Measurements from ENCODE around the gene PTK7. TPM values are rescaled to one million over a fixed set of nuclear protein-coding genes. Genes with fewer than 3 reads are reported as not detected.

PTK7 gene
- total and polyA plus RNA-seq, 3 donors from 2014 or later = 58.8 to 68.7 (median 60.8) TPM

DNA sequence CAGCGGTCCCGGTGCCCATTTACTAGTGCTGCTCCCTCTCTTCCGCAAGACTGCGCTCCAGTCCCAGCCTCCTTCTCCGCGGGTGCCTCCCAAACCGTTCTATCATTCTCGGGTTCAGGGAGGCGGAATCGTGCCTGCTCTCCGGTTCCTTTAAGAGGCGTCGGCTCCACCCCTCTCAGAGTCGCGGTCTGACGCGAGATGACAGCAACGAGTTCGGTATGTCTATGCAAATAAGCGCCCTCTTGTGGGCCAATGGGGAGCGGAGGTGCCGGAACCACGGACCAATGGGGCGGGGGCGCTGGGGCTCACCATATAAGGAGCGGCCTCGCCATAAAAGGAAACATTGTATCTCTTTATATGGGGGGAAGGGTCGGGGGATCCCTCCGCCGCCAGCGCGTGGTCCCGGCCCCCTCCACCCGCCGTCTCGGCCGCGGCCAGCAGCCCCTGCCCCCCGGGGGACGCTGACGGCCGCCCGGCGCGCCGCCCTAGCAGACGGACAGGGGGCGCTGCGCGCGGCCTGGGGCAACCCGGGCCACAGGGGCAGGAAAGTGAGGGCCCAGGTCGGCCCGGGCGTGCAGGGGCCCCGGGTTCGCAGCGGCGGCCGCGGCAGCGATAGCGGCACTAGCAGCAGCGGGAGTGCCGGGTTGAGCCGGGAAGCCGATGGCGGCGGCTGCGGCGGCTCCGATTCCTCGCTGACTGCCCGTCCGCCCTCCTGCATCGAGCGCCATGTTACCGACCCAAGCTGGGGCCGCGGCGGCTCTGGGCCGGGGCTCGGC, 95.0 kb downstream of the PTK7 start, which contains the start of gene SRF:
SRF (plus strand) TSS at position 339 of the 776 bp plus-strand sequence; CDS start at position 727, 388 bp downstream.
- no peaks in the 10 kb centered on the region for H3K9me3 ChIP-seq
- intact Hi-C loops (cut with DNase I; ENCODE audit: low total_unique reads) = no loop called here

DNA sequence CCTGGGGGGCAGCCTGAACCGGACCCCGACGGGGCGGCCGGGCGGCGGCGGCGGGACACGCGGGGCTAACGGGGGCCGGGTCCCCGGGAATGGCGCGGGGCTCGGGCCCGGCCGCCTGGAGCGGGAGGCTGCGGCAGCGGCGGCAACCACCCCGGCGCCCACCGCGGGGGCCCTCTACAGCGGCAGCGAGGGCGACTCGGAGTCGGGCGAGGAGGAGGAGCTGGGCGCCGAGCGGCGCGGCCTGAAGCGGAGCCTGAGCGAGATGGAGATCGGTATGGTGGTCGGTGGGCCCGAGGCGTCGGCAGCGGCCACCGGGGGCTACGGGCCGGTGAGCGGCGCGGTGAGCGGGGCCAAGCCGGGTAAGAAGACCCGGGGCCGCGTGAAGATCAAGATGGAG, 95.6 kb downstream of the PTK7 start:
- Histone ChIP-seq H3K27ac (peak overlapping the region; percentile 93 to 99), H3K9me3 (no peaks in the 10 kb centered on the region), H3K36me3 (ENCODE audit: low read depth, missing control alignments) (no peaks in the 10 kb centered on the region), H3K4me1 (peaks cover 18% of the 10 kb centered on the region), H3K4me3 (peak overlapping the region; percentile 90 to 94), H3K27me3 (no peaks in the 10 kb centered on the region)
- DNase-seq = no peak
- WGBS, 2 donors = 1% methylated on average over 32 to 54 of the region's 57 CpGs
- intact Hi-C loops (cut with DNase I; ENCODE audit: low total_unique reads) = no loop called here
- TF ChIP-seq POLR2A (IDR thresholded peaks at IDR 0.05) = no peak
- TF ChIP-seq, protein P1, sequence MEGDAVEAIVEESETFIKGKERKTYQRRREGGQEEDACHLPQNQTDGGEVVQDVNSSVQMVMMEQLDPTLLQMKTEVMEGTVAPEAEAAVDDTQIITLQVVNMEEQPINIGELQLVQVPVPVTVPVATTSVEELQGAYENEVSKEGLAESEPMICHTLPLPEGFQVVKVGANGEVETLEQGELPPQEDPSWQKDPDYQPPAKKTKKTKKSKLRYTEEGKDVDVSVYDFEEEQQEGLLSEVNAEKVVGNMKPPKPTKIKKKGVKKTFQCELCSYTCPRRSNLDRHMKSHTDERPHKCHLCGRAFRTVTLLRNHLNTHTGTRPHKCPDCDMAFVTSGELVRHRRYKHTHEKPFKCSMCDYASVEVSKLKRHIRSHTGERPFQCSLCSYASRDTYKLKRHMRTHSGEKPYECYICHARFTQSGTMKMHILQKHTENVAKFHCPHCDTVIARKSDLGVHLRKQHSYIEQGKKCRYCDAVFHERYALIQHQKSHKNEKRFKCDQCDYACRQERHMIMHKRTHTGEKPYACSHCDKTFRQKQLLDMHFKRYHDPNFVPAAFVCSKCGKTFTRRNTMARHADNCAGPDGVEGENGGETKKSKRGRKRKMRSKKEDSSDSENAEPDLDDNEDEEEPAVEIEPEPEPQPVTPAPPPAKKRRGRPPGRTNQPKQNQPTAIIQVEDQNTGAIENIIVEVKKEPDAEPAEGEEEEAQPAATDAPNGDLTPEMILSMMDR (IDR thresholded peaks at IDR 0.05) = no peak

More for the DNA sequence above, 95.0 kb downstream of the PTK7 start, which contains the start of gene SRF:
- Histone ChIP-seq H3K4me3 (peak within 1 kb of the TSS; percentile 90 to 94), H3K36me3 (ENCODE audit: low read depth, missing control alignments) (no peaks in the 10 kb centered on the region), H3K27me3 (no peaks in the 10 kb centered on the region), H3K4me1 (peaks cover 18% of the 10 kb centered on the region), H3K27ac (peak within 1 kb of the TSS; percentile 93 to 99)
- peak; percentile 100 for DNase-seq
- TF ChIP-seq POLR2A (IDR thresholded peaks at IDR 0.05) = peak; percentile 48
- TF ChIP-seq, protein P1 (IDR thresholded peaks at IDR 0.05) = peak; percentile 40 to 76 (median 68)
- WGBS, 2 donors = 1% methylated on average over 13 to 63 of the region's 83 CpGs

DNA sequence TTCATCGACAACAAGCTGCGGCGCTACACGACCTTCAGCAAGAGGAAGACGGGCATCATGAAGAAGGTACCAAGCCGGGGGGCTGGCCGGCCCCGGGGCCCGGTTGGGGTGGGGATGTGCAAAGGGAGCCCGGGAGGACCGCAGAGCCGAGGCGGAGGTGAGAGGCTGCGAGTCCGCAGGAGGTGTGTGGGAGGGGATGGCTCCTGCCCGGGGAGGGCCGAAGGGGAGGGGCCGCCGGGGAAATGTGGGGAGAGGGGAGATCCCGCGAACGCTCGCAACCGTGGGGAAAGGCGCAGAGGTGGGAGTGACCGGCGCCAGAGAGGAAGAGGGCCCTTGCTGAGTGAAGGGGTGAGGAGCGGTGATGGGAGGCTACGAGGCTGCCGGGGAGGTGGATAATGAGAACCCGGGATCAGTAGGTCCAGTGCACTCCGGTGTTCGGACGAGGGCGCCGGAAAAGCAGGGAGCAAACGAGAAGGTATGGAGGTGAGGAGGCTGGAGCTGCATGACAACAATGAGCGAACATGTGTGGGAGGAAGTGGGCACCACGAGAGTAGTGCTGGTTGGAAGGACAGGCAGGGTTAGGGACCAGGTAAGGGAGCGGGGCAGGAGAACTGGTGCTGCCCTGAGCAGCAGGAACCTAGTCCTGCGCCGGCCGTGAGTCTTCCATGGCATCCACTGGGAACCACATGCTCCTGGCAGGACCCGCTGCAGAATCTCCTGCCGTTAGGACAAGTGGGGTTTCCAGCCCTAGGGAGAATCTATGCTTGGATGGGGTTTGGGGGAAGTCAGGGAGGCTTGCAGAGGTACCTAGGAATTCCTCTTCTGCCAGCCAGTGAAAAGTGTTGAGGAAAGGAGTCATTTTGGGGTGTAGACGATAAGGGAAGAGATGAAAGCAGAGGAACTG, 96.2 kb downstream of the PTK7 start:
- Histone ChIP-seq H3K4me3 (peak overlapping the region; percentile 90 to 94), H3K9me3 (no peaks in the 10 kb centered on the region), H3K36me3 (ENCODE audit: low read depth, missing control alignments) (no peaks in the 10 kb centered on the region), H3K4me1 (peaks cover 18% of the 10 kb centered on the region), H3K27me3 (no peaks in the 10 kb centered on the region), H3K27ac (peak overlapping the region; percentile 93 to 99)
- WGBS, 2 donors = 1 to 2% methylated on average over 46 of the region's 46 CpGs
- no peak for TF ChIP-seq POLR2A (IDR thresholded peaks at IDR 0.05)
- TF ChIP-seq, protein P1 (IDR thresholded peaks at IDR 0.05) = no peak
- intact Hi-C loops (cut with DNase I; ENCODE audit: low total_unique reads) = no loop called here
- peak; percentile 62 for DNase-seq

DNA sequence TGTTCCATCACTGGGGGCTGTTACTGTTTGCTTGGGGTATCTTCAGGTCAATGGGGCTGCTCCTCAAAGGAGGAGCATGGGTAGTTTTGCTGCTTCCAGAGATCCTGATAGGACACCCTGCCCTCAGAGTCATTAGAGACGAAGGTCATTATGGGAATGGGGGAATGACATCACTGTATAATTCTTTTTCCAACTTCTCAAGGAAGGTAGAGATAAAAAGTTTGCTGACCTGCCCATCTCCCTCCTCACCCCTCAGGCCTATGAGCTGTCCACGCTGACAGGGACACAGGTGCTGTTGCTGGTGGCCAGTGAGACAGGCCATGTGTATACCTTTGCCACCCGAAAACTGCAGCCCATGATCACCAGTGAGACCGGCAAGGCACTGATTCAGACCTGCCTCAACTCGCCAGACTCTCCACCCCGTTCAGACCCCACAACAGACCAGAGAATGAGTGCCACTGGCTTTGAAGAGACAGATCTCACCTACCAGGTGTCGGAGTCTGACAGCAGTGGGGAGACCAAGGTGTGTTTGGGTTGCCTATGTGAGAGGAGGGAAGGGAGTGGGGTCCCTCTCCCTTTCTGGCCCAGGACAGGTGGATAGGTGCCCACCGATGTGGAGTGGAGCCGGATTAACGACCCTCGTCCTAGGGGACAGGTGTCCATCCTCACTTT, 97.6 kb downstream of the PTK7 start:
- Histone ChIP-seq H3K9me3 (no peaks in the 10 kb centered on the region), H3K4me1 (peaks cover 18% of the 10 kb centered on the region), H3K27ac (peak overlapping the region; percentile 93 to 99), H3K27me3 (no peaks in the 10 kb centered on the region), H3K4me3 (peak overlapping the region; percentile 43 to 56), H3K36me3 (ENCODE audit: low read depth, missing control alignments) (no peaks in the 10 kb centered on the region)
- TF ChIP-seq, protein P1 (IDR thresholded peaks at IDR 0.05) = no peak
- no peak for TF ChIP-seq POLR2A (IDR thresholded peaks at IDR 0.05)
- no peak for DNase-seq
- 20 to 36% methylated on average over 5 to 11 of the region's 11 CpGs for WGBS, 2 donors
- intact Hi-C loops (cut with DNase I; ENCODE audit: low total_unique reads) = no loop called here
